ENCODE results near the gene NECAB2. TPM values are rescaled to one million over a fixed set of nuclear protein-coding genes. Genes with fewer than 3 reads are reported as not detected.

Gene NECAB2
- total RNA-seq, 1 donor from 2014 or later: not detected

- no peak overlapping the region for H3K27ac Mint-ChIP-seq (ENCODE audit: unreplicated experiment)
- no peaks in the 10 kb centered on the region for H3K4me1 Mint-ChIP-seq (ENCODE audit: unreplicated experiment)
- DNase-seq (ENCODE audit: extremely low spot score, unreplicated experiment): no peak
- H3K36me3 Mint-ChIP-seq (ENCODE audit: unreplicated experiment): peaks cover 3% of the 10 kb centered on the region
- peaks cover 19% of the 10 kb centered on the region for H3K27me3 Mint-ChIP-seq (ENCODE audit: unreplicated experiment)
- H3K4me3 Mint-ChIP-seq (ENCODE audit: unreplicated experiment): no peak overlapping the region
- peaks cover 4% of the 10 kb centered on the region for H3K9me3 Mint-ChIP-seq (ENCODE audit: unreplicated experiment)
- TF ChIP-seq, protein P1, sequence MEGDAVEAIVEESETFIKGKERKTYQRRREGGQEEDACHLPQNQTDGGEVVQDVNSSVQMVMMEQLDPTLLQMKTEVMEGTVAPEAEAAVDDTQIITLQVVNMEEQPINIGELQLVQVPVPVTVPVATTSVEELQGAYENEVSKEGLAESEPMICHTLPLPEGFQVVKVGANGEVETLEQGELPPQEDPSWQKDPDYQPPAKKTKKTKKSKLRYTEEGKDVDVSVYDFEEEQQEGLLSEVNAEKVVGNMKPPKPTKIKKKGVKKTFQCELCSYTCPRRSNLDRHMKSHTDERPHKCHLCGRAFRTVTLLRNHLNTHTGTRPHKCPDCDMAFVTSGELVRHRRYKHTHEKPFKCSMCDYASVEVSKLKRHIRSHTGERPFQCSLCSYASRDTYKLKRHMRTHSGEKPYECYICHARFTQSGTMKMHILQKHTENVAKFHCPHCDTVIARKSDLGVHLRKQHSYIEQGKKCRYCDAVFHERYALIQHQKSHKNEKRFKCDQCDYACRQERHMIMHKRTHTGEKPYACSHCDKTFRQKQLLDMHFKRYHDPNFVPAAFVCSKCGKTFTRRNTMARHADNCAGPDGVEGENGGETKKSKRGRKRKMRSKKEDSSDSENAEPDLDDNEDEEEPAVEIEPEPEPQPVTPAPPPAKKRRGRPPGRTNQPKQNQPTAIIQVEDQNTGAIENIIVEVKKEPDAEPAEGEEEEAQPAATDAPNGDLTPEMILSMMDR (IDR thresholded peaks at IDR 0.05): no peak
Measured at GRCh38 chr16:84034516-84034915, 66.5 kb downstream of the NECAB2 start.

- Mint-ChIP-seq H3K9me3 (ENCODE audit: unreplicated experiment) (peaks cover 4% of the 10 kb centered on the region), H3K27me3 (ENCODE audit: unreplicated experiment) (peaks cover 22% of the 10 kb centered on the region), H3K27ac (ENCODE audit: unreplicated experiment) (no peak overlapping the region), H3K4me1 (ENCODE audit: unreplicated experiment) (no peaks in the 10 kb centered on the region), H3K4me3 (ENCODE audit: unreplicated experiment) (no peak overlapping the region), H3K36me3 (ENCODE audit: unreplicated experiment) (peaks cover 3% of the 10 kb centered on the region)
- no peak for DNase-seq (ENCODE audit: extremely low spot score, unreplicated experiment)
- TF ChIP-seq, protein P1 (IDR thresholded peaks at IDR 0.05): no peak
Measured at GRCh38 chr16:84036131-84036530, 68.1 kb downstream of the NECAB2 start.

GRCh38 chr16:84036982-84037425, 69.0 kb downstream of the NECAB2 start:
- Mint-ChIP-seq H3K9me3 (ENCODE audit: unreplicated experiment) (peaks cover 4% of the 10 kb centered on the region), H3K36me3 (ENCODE audit: unreplicated experiment) (peaks cover 3% of the 10 kb centered on the region), H3K27ac (ENCODE audit: unreplicated experiment) (no peak overlapping the region), H3K4me1 (ENCODE audit: unreplicated experiment) (no peaks in the 10 kb centered on the region), H3K27me3 (ENCODE audit: unreplicated experiment) (peaks cover 22% of the 10 kb centered on the region), H3K4me3 (ENCODE audit: unreplicated experiment) (no peak overlapping the region)
- TF ChIP-seq, protein P1 (IDR thresholded peaks at IDR 0.05): no peak
- DNase-seq (ENCODE audit: extremely low spot score, unreplicated experiment): no peak

GRCh38 chr16:84038469-84038868, 70.4 kb downstream of the NECAB2 start:
- no peak for DNase-seq (ENCODE audit: extremely low spot score, unreplicated experiment)
- no peaks in the 10 kb centered on the region for H3K4me1 Mint-ChIP-seq (ENCODE audit: unreplicated experiment)
- no peak overlapping the region for H3K27ac Mint-ChIP-seq (ENCODE audit: unreplicated experiment)
- peaks cover 4% of the 10 kb centered on the region for H3K9me3 Mint-ChIP-seq (ENCODE audit: unreplicated experiment)
- H3K27me3 Mint-ChIP-seq (ENCODE audit: unreplicated experiment): peaks cover 24% of the 10 kb centered on the region
- TF ChIP-seq, protein P1 (IDR thresholded peaks at IDR 0.05): no peak
- H3K36me3 Mint-ChIP-seq (ENCODE audit: unreplicated experiment): peaks cover 3% of the 10 kb centered on the region
- no peak overlapping the region for H3K4me3 Mint-ChIP-seq (ENCODE audit: unreplicated experiment)

GRCh38 chr16:84039696-84040095, 71.7 kb downstream of the NECAB2 start:
- no peak overlapping the region for H3K27ac Mint-ChIP-seq (ENCODE audit: unreplicated experiment)
- peaks cover 3% of the 10 kb centered on the region for H3K4me1 Mint-ChIP-seq (ENCODE audit: unreplicated experiment)
- peaks cover 3% of the 10 kb centered on the region for H3K36me3 Mint-ChIP-seq (ENCODE audit: unreplicated experiment)
- H3K9me3 Mint-ChIP-seq (ENCODE audit: unreplicated experiment): peaks cover 4% of the 10 kb centered on the region
- DNase-seq (ENCODE audit: extremely low spot score, unreplicated experiment): no peak
- H3K4me3 Mint-ChIP-seq (ENCODE audit: unreplicated experiment): no peak overlapping the region
- peaks cover 21% of the 10 kb centered on the region for H3K27me3 Mint-ChIP-seq (ENCODE audit: unreplicated experiment)
- TF ChIP-seq, protein P1 (IDR thresholded peaks at IDR 0.05): no peak
